HuH-7 (cell line): ENCODE results near the gene IRF4.
"Not testable (repeated sequence)": the region's sequence is repeated elsewhere in the genome, so short reads cannot be mapped to it uniquely, and the experiment has no call there.

Experiments used
- DNase-seq: peaks from one replicate; pipeline ENCODE4 v3.0.0; 2011; ENCODE audit warnings: low spot score

The IRF4 gene

GRCh38 chr6:422433-423054 lies 31.0 kb downstream of the IRF4 start:
- peak; percentile 73 for DNase-seq

GRCh38 chr6:423055-423798 lies 31.7 kb downstream of the IRF4 start:
- no peak for DNase-seq

GRCh38 chr6:423799-424345 lies 32.3 kb downstream of the IRF4 start:
- DNase-seq, result no peak

- no peak for DNase-seq
These were observed 33.3 kb downstream of the IRF4 start for GRCh38 chr6:424741-425417.

GRCh38 chr6:425418-425788 lies 33.9 kb downstream of the IRF4 start:
- DNase-seq, result not testable (repeated sequence)

GRCh38 chr6:426198-426738 lies 34.7 kb downstream of the IRF4 start:
- DNase-seq, result not testable (repeated sequence)

- no peak for DNase-seq
These were observed 36.6 kb downstream of the IRF4 start for GRCh38 chr6:428047-428603.

GRCh38 chr6:429515-430121 lies 38.1 kb downstream of the IRF4 start:
- no peak for DNase-seq

GRCh38 chr6:431504-431903 lies 40.0 kb downstream of the IRF4 start:
- DNase-seq, result no peak

- DNase-seq, result no peak
These were observed 40.4 kb downstream of the IRF4 start for GRCh38 chr6:431986-432385.

- DNase-seq, result no peak
These were observed 42.6 kb downstream of the IRF4 start for GRCh38 chr6:434051-434705.

GRCh38 chr6:435441-436307 lies 44.1 kb downstream of the IRF4 start:
- DNase-seq, result no peak

GRCh38 chr6:436308-437036 lies 44.9 kb downstream of the IRF4 start:
- DNase-seq, result no peak

- DNase-seq, result no peak
These were observed 45.5 kb downstream of the IRF4 start for GRCh38 chr6:437037-437392.

GRCh38 chr6:438634-439170 lies 47.1 kb downstream of the IRF4 start:
- DNase-seq, result no peak

- DNase-seq, result no peak
These were observed 48.2 kb downstream of the IRF4 start for GRCh38 chr6:439641-440167.

GRCh38 chr6:441126-441920 lies 49.8 kb downstream of the IRF4 start:
- no peak for DNase-seq

- no peak for DNase-seq
These were observed 52.1 kb downstream of the IRF4 start for GRCh38 chr6:443621-444159.
